ENCODE measurements around the gene MEIOSIN.
"Not testable (repeated sequence)": the region's sequence is repeated elsewhere in the genome, so short reads cannot be mapped to it uniquely, and the experiment has no call there.

Gene MEIOSIN

DNA sequence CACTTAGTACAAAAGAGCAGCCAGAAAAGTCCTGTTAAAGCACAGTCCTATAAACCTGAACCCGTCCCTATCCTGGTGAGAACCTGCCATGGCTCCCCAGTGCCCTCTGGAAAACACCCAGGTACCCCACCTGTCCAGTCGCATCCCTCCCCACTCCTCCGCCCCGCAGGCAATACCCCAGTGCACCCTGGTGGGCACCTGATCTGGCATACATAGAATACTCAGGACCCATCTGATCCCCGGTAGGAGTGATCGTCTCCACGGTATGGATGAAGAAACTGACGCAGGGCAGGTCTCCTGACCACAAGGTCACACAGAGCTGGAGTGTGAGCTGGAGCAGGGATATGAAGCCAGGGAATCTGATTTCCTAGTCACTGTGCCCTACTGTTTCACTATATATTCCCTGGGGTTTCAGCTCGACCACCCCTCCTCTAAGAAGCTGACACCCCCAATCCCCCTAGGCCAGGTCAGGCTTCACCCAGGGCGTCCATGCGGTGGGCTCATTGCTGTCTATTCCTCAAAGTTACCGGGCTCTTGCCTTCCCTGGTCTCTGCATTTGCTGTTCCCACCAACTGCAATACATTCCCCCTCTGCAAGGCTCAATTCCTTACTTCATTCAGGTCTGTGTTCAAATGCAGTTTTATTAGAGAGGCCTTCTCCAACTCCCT lies 15.1 kb upstream of the MEIOSIN start:
- in situ Hi-C loops (cut with MboI; ENCODE audit: low sequenced_read_pairs): no loop called here

DNA sequence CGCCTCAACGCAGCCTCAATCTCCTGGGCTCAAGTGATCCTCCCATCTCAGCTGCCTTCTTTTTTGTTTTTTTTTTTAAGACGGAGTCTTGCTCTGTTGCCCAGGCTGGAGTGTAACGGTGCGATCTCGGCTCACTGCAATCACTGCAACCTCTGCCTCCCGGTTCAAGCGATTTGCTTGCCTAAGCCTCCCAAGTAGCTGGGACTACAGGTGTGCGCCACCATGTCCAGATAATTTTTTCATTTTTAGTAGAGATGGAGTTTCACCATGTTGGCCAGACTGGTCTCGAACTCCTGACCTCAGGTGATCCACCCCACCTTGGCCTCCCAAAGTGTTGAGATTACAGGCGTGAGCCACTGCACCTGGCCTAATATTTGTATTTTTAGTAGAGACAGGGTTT lies 13.2 kb upstream of the MEIOSIN start:
- in situ Hi-C loops (cut with MboI; ENCODE audit: low sequenced_read_pairs): not testable (repeated sequence)

DNA sequence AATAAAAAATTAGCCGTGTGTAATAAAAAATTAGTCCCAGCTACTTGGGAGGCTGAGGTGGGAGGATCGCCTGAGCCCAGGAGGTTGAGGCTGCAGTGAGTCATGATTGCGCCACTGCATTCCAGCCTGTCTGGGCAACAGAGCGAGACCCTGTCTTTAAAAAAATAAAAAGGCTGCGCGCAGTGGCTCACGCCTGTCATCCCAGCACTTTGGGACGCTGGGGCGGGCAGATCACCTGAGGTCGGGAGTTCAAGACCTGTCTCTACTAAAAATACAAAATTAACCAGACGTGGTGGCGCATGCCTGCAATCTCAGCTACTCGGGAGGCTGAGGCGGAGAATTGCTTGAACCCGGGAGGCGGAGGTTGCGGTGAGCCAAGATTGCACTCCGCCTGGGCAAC lies 4.6 kb upstream of the MEIOSIN start:
- in situ Hi-C loops (cut with MboI; ENCODE audit: low sequenced_read_pairs): not testable (repeated sequence)

DNA sequence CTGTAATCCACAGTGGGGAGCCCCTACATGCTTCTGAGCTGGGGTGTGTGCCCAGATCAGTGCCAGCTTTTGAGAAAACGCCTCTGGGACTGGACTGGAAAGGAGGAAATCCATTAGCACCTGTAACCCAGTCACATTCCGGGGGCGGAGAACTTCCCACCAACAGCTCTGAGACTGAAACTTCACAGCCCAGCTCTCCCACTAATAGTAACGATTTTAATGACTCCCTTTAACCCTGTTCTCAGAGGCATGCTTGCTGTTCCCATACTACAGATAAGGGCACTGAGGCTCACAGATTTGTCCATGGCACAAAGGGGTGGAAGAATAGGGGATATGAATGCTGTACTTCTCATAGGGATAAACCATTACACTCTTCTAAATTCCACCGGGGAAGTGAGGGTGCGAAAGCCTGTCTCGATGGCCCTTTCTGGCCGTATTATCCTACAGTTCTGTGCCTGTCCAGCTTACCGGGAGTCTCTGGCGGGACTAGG lies 3.4 kb upstream of the MEIOSIN start:
- in situ Hi-C loops (cut with MboI; ENCODE audit: low sequenced_read_pairs): no loop called here

DNA sequence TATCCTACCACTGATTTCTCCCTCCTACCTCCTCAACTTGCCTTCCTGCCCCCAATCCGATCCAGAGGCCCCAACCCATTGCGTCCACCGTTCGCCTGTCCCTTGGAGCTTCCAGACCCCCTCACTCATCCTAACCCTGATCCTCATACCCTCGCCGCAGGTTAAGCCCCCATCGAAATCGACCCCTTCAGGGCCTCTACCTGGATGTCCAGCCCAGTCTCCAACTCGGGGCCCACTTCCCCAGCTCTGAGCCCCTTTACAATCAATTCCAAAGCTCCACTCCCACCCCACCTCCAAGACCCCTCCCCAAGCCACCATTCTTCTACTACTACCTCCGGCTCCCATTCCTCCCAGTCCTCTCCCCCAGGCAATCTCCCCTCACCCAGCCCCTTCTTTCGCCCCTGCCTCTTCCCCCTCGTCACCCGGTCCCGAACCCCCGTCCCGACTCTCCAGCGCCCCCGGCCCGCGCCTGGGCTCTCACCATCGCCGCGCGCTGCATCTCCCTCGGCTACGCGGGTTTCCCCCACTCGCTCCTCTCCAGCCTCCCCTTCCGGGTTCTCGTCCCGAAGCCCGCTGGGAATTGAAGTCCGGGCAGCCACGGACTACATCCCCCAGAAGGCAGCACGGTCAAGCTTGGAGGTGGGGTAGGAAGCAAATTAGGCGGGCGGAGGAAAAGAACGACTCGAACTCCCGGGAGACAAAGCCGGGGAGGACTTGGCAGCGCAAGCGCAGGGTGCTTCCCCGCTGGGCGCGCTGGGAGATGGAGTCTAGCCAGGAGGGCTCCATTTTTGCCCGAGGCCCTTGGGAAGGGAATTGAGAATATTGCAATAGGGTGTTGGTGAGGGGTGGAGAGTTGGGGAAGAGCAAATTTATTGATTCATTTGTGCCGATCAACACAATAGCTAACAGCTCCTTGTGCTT lies 2.6 kb upstream of the MEIOSIN start, which contains the start of gene FBXO46:
FBXO46 (minus strand) TSS at position 529 of the 921 bp plus-strand sequence. CDS start 17,401 bp downstream, outside the sequence.
- in situ Hi-C loops (cut with MboI; ENCODE audit: low sequenced_read_pairs): no loop called here

DNA sequence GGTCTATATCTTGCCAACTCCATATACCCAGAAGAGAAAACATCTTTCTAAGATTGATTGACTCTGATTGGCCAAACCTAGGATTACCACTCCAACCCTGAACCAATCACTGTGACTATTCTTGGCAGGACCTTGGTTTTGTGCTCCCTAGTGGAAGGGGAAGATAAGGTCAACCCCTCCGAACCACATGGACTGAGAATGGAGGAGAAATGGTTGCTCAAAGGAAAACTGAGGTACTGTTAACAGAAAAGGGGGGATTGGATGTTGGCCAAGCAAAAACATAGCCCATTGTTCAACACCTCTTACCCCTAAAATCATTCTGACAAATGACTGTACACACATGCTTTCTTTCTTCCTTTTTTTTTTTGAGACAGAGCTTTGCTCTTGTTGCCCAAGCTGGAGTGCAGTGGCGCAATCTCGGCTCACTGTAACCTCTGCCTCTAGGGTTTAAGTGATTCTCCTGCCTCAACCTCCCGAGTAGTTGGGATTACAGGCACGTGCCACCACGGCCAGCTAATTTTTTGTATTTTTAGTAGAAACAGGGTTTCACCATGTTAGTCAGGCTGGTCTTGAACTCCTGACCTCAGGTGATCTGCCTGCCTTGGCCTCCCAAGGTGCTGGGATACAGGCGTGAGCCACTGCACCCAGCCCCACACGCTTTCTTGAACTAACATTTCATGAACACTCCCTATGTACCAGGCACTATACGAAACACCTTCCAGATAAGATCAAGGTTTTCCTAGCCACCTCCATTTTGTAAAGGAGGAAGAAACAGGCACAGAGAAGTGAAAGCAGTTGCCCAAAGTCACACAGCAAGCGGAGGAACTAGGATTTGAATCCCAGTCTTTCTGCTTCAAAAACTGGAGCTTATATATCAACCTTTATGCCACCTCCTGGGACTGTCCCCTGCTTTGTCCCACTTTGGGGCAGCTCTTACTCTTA lies 6.5 kb downstream of the MEIOSIN start:
- in situ Hi-C loops (cut with MboI; ENCODE audit: low sequenced_read_pairs): no loop called here

DNA sequence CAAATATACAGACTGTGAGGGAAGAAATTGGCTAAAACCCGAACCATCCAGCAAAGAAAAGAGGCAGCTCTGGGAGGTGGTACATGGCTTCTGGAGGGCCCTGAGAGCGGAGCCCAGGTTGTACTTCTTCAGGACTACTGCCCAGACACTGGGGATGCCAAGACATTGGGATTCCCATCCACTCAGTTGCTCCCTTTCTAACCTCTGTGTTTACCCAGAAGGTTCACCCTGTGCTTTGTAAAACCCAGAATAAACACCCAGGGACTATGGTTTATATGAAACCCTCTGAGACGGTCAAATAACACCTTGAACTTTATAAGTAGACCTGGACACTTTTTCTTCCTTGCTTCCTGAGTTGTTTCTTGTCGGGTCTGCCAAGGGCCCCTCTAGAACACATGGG lies 9.7 kb downstream of the MEIOSIN start:
- in situ Hi-C loops (cut with MboI; ENCODE audit: low sequenced_read_pairs): no loop called here

DNA sequence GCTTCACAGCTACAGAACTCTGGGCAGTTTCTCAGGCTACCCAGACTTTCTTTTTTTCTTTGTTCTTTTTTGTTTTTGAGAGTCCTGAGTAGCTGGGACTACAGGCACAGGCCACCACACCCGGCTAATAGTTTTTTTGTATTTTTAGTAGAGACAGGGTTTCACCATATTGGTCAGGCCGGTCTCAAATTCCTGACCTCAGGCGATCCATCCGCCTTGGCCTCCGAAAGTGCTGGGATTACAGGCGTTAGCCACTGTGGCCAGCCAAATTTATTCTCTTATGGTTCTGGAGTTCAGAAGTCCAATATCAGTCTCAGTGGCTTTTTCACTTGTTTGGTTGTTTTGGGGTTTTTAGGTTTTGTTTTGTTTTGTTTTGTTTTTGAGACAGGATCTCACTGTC lies 12.4 kb downstream of the MEIOSIN start:
- in situ Hi-C loops (cut with MboI; ENCODE audit: low sequenced_read_pairs): no loop called here

DNA sequence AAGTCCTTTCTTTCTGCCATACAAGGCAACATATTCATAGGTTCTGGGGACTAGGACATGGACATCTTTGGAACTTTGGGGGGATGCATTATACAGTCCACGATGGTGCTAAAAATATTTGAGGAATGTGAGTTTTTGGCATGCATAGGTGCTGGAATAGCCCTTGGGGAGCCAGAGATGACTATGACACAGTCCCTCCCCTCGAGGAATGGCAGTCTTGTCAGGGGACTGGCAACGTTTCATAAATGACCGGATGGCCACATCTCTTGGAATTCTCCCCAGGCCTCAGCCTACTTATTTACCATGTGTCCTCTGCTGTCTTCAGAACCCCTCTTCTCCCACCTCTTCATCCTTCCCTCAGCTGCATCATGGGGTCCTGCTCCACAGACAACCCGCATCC lies 13.6 kb downstream of the MEIOSIN start:
- in situ Hi-C loops (cut with MboI; ENCODE audit: low sequenced_read_pairs): no loop called here

DNA sequence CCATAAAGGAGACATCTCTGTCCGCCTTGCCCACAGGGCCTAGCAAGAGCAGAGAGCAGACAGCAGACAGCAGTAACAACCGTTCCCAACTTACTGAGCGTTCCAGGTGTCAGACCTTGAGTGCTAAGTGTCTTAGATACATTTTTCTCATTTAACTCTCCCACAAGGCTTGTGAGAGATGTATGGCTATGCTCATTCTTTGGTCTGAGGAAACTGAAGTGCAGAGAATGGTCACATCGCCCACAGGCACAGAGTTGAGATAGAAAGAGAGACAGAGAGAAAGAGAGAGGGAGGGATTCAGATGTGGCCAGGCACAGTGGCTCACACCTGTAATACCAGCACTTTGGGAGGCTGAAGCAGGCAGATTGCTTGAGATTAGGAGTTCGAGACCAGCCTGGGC lies 14.3 kb downstream of the MEIOSIN start:
- in situ Hi-C loops (cut with MboI; ENCODE audit: low sequenced_read_pairs): no loop called here

DNA sequence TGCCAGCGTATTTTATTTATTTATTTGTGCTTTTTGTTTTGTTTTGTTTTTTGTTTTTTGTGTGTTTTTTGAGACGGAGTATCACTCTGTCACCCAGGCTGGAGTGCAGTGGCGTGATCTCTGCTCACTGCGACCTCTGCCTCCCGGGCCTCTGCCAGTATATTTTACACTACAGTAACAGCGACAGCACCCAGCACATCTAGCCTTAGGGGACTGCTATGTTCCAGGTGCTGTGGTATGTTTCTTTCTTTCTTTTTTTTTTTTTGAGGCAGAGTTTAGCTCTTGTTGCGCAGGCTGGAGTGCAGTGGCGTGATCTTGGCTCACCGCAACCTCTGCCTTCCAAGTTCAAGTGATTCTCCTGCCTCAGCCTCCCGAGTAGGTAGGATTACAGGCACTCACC lies 18.2 kb downstream of the MEIOSIN start:
- in situ Hi-C loops (cut with MboI; ENCODE audit: low sequenced_read_pairs): not testable (repeated sequence)

DNA sequence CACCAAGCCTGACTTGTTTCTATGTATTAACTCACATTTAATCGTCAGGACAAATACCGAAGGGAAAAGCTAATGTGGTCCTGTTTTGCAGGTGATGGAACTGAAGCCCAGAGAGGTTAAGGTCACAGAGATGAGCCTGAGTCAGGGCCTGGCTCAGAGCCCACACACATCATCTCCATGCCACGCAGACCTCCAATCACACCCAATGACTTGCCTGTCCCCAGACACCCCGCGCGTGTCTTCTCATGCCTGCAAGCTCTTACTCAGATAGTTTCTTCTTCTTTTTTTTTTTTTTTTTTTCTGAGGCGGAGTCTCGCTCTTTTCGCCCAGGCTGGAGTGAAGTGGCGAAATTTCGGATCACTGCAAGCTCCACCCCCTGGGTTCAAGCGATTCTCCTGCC lies 19.4 kb downstream of the MEIOSIN start:
- in situ Hi-C loops (cut with MboI; ENCODE audit: low sequenced_read_pairs): no loop called here

DNA sequence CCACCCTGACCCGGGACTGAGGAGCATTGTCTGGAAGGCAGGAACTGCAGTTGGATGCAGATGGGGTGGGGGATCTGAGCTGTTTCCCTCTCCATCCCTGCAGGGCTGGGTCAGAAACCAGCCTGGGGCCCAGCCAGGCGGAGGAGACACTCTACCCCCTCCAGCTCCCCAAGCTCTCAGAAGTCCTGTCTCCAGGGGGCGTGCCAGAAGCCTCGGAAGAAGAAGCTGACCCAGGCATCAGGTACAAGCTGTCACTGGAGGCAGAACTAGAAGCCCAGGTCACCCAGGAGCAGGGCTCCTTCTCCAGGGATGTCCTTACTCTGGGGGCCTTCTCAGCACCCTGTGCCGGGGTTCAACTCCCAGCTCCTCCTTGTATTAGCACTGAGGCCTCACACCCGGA lies 20.3 kb downstream of the MEIOSIN start:
- in situ Hi-C loops (cut with MboI; ENCODE audit: low sequenced_read_pairs): no loop called here

DNA sequence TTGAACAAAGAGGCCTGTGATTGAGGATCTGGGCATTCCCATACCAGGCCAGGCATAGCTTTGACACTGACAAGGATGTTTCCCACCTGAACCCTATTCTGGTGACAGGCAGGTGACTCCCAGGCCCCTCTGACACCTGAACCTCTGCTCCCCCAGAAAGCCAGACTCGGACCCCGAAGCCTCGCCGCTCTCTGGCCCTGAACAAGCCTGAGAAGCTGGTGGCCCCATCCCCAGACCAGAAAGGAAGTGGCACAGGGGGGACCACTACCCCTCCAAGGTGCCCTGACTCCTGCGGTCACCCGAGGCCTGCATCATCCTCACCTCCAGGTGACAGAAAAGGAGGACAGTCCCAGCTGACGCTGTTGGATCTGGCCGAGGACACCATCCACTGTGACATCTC lies 21.1 kb downstream of the MEIOSIN start:
- in situ Hi-C loops (cut with MboI; ENCODE audit: low sequenced_read_pairs): no loop called here

DNA sequence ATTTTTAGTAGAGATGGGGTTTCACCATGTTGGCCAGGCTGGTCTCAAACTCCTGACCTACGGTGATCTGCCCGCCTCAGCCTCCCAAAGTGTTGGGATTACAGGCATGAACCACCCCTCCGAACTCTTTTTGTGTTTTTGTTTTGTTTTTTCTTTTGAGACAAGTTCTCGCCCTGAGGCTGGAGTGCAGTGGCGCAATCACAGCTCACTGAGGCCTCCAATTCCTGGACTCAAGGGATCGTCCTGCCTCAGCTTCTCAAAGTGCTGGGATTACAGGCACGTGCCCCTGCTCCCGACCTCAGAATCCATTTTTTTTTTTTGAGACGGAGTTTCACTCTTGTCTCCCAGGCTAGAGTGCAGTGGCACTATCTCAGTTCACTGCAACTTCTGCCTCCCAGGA lies 24.5 kb downstream of the MEIOSIN start:
- in situ Hi-C loops (cut with MboI; ENCODE audit: low sequenced_read_pairs): no loop called here

DNA sequence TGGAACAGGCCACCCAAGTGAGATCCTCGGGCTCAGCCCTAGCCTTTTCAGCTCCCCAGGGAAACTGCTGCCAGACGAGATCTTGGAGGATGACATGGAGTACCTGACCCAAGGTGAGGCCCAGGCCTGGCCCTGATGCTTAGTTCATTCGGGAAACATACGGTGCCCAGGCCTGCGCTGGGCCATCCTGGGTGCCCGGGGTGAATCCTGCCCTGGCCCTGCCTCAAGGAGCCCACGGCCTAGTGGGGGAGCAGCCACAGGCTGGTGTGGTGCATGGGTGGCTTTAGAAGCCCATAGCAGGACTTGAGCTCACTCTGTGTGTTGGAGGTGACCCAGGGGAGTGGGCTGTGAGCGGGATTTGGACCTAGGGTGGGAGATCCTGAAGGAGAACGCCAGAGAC lies 25.7 kb downstream of the MEIOSIN start:
- in situ Hi-C loops (cut with MboI; ENCODE audit: low sequenced_read_pairs): no loop called here

DNA sequence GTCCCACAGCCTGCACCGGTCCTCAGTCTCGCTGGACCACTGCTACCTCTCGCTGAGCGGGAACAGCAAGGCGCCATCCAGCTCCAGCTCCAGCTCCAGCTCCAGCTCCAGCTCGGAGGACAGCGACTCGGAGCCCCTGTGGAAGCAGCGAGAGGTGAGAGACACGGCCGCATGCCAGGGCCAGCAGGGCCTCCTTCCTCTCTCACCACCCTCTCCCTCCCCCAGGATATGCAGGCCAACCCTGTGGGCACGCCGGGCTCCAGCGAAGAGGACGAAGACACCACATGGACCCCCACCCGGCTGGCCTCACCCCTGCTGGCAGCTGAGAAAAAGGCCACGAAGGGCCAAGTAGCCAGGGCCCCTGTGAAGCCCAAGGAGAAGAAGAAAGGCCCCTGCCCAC lies 28.5 kb downstream of the MEIOSIN start:
- in situ Hi-C loops (cut with MboI; ENCODE audit: low sequenced_read_pairs): no loop called here

DNA sequence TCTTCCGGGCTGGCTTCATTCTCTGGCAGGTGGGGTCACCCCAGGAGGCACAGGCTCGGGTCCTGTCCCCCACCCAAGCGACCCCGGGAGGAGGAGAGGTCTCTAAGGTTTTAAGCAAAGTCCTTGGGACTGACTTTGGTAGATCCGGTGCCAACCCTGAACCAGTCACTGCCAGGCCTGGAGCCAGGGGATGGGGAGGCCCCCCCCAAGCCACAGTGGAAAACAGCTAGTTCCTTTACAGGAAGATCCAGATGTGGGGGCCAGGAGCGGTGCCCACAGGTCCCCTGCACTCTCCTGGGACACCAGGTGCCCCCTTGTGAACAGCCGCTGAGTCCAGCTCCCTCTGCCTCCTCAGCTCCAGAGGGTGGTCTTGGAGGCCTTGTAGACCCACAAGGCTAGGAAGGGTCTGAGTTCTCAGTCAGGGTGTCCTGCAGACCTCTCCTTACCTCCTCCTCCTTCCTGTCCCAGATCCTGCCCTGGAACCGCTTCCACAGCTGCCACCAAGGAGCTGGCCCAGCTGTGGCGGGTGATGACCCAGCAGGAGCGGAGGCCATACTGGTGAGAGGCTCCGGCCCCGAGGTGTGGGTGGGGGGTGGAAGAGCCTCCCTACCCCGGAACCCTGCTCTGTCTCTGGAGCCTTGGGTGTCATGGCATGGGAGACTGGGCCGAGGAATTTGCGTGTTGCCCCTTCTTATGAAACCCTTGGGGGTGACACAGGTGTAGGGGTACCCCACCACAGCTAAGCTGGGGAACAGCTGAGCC lies 29.8 kb downstream of the MEIOSIN start:
- in situ Hi-C loops (cut with MboI; ENCODE audit: low sequenced_read_pairs): no loop called here

DNA sequence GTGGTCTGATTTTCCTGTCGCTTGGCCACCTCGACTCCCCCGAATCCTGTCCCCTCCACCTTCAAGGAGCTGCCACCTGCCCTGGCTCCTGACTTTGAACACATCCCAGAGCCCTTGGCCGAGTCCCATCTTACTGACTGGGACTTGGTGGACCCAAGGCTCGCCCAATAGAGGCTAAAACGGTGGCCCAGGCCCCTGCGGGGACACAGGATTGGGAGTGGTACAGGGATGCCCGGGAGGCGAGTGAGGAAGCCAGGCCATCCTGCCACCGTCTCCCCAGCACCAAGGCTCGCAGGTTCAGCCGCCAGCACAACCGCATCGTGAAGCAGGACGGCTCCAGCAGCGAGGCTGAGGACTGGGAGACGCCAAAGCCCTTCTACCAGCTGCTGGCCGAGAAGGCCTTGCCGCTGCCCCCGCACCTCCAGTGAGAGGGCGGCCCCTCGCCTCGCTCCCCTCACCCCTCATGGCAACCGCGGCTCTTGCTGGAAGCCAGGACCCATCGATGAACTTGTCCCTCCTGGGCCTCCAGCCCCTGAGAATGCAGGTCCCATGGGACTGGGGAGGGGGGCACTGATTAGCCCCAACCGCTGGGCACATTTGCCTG lies 30.6 kb downstream of the MEIOSIN start:
- in situ Hi-C loops (cut with MboI; ENCODE audit: low sequenced_read_pairs): no loop called here

DNA sequence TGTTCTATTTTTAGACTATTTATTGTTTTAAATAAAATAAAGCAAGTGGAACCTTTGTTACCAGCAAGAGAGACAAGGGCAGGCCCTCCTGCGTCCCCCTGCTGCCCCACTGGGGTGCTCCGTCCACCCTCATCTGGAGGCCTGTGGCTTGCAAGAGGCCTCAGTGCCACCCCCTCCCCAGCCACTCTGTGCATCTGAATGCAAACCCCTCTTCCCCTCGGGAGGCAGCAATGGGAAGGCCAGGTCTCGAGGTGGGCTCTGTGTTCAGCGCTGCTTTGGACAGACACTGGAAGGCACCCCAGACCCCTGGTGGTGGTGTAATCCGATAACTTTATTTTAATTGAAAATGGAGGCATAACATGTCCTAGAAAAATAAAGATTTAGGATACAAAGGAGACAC lies 31.2 kb downstream of the MEIOSIN start:
- in situ Hi-C loops (cut with MboI; ENCODE audit: low sequenced_read_pairs): no loop called here
